Smooth muscle cell of the brain vasculature (primary cell): ENCODE measurements around the gene SH3PXD2A.
A peak's percentile ranks its signal among the peaks of the same experiment; 100 is the strongest.
"Not testable (repeated sequence)": the region's sequence is repeated elsewhere in the genome, so short reads cannot be mapped to it uniquely, and the experiment has no call there.

Experiments used
- DNase-seq: peaks from one replicate; pipeline ENCODE4 v3.0.0-alpha.2; 2012; ENCODE audit warnings: low read depth, low spot score

The SH3PXD2A gene

DNA sequence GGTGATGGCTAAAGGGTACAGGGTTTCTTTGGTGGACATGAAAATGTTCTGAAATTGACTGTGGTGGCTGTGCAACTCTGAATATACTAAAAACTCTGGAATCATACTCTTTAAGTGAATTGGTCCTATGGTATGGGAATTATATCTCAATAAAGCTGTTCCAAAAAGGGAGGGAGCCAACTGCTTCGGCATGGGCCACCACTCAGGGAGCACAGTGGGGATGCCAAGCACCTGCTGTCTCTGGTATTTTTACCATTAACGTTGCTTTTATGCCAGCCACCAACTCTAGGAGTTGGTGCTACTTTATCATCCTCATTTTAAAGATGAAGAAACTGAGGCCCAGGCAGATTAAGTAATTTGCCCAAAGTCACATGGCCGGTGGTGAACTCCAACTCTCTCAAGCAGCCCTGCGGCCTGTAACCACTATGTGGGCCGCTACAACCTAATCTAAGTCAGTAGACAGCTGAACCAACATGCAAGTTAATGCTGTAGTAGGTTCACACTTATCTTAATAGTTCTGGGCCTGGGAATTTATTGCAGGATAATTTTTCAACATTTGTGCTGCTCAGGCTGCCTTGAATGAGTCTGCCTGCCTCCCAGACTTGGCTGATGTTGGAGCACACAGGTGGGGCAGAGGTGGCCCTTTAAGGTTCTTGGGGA, 20.8 kb downstream of the SH3PXD2A start:
- no peak for DNase-seq

GRCh38 chr10:103833731-103834365, 21.5 kb downstream of the SH3PXD2A start:
- peak; percentile 59 for DNase-seq

GRCh38 chr10:103832806-103833205, 22.6 kb downstream of the SH3PXD2A start:
- DNase-seq: no peak

DNA sequence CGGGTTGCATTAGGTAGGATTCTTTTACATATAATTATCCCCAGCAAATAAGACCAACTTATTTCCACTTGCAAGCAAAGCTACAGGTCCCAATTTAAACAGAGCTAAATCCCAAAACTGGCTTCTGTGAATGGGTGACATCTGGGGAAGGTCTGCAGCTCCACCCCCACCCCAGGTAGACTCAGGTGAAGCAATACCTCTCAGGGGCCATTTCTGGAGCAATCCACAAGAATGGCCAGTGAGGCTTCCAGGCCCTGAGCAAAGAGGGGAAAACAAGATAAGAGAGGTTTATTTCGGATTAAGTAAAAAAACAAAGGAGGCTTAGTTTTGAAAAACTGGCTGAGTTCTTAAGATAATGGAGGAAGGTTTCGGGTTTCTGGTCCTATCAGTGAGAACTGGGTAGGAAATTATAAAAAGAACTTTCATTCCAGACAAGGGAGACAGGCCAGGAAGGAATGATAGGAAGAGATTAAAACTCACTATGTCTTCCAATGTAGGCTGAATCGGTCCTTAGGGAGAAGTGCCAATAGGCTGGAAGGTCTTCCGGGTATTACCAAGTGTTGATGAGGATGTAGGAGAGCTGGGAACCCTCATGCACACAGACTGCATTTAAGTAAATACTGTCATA, 25.4 kb downstream of the SH3PXD2A start:
- no peak for DNase-seq

DNA sequence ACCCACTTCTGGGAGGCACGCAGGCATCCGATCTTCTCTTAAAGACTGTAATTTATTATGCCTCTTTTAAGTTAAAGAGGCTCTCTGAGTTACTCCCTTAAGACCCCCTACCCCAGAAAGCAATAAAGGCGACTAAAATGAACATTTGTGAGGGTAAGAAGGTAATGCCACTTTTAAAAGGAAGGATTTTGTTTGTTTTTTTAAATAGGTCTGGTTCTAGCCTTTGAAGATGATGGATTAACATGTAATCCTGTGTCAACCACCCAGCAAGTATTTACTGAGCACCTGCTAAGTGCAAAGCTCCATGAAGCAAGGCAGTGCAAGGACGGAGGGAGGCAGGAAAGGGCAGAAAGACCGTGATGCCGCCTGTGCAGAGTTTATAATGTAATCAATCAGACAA, 26.1 kb downstream of the SH3PXD2A start:
- no peak for DNase-seq

- DNase-seq: peak; percentile 73
Measured at GRCh38 chr10:103828587-103829197, 26.7 kb downstream of the SH3PXD2A start.

GRCh38 chr10:103828107-103828506, 27.3 kb downstream of the SH3PXD2A start:
- DNase-seq: no peak

DNA sequence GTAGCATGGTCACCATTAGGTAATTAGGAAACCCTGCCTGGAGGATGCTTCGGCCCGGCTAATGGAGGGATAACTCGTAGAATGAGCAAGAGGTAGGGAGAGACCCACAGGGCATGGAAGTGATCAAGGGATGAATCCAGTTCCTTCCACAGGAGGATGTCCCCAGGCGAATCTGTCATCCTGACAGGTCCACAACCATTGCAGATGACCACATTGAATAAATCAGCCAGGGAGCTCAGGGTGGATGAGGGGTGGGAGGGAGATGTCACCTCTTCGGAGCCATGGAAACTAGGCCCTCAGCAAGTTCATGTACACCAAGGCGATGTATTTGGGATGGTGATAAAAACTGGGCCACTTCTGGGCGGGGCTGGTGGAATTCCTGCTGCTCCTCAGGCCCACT, 28.5 kb downstream of the SH3PXD2A start:
- DNase-seq: no peak

- DNase-seq: no peak
Measured at GRCh38 chr10:103824281-103824680, 31.1 kb downstream of the SH3PXD2A start.

GRCh38 chr10:103823706-103824272, 31.6 kb downstream of the SH3PXD2A start:
- DNase-seq: no peak

GRCh38 chr10:103822800-103823199, 32.6 kb downstream of the SH3PXD2A start:
- no peak for DNase-seq

DNA sequence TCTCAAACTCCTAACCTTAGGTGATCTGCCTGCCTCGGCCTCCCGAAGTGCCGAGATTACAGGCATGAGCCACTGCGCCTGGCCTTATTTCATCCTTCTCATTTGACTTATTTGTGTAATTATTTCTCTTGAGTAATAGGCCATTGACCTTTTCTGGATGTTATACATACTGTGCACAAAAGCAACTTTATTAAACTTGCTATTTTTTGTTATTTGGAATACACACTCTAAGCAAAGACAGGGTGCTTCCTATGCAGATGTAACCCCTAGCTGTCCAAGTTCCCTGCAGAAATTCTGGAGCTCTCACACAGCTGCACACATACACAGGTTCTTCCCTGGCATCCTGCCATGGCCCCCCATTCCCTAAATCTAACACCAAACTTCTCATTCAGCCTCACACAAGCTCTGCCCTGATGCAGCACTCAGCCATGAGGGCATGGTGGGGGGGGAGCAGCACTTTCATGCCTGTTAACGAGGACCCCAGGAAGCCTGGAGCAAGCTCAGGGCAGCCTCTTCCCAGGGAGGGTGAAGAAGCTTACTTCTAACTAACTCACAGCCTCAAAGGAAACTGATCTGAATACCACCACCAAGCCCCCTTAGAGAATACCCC, 33.2 kb downstream of the SH3PXD2A start:
- no peak for DNase-seq

DNA sequence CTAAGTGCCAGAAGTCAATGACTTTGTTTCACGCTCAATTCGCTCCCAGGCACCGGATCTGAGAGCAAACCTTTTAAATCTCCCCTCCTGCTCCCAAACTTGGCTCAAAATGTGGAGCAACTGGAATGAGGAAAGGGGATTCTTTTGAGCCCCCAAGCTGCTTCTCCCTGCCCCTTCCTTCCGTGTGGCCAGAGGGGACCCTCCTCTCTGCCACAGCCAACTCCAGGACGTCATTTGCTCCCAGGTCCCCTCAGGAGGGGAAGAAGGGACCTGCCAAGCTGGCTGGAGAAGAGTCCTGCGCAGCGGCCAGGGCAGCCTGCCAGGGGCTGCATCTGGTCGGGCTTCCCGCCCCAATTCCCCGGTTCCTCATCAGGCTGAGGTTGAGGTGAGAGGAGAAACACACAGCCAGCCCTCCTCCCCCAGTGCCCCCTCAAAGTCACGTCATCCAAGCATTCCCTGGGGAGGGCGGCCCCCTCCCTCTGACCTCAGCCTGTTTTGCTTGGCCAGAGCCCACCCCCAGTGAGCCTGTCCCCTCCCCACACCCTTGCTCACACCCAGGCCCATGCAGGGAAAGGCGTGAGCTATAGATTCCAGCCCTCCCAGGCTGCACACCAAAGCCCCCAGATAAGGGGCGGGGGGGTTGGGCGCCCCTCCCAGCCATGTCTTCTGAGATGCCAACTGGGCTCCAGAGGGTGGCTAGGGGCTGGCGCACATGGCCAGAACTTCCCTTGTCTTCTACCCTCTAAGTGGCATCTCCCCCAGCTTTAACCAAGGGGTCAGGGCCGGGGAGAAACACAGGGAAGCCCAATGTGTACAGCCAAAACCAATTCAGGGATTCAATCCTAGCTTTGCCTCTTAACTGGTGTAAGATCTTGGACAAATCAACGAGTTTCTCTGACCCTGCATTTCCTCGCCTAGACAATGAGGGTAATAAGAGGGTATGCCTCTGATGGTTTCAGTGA, 35.0 kb downstream of the SH3PXD2A start:
- DNase-seq: peak; percentile 62

GRCh38 chr10:103819493-103819892, 35.9 kb downstream of the SH3PXD2A start:
- no peak for DNase-seq

DNA sequence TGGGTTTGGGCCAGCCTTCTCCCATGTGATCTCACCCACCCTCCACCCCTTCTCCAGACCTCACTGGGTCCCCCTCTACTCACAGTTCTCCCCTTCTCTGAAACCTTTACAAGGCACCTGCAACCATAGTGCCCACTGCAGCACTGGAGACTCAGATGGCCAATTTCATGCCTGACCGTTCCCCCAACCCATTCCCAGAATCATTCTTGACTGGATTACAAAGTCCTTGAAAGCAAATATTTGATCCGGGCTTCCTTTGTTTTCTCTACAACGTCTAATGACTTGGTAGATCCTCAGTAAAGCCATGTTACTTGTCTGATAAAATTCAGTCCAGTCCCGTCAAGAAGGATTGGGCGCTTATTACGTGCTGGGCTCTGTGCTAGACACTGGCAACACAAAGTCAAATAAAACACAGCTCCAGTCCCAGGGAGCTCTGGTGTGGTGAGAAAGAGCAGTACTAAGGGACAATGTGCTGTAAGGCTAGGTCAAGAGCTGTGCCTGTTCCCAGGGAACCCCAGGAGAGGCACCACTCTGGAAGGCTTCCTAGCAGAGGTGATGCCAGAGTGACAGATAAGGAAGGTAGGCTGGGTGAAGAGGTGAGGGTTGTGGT, 36.5 kb downstream of the SH3PXD2A start:
- no peak for DNase-seq

GRCh38 chr10:103818105-103818504, 37.3 kb downstream of the SH3PXD2A start:
- no peak for DNase-seq

DNA sequence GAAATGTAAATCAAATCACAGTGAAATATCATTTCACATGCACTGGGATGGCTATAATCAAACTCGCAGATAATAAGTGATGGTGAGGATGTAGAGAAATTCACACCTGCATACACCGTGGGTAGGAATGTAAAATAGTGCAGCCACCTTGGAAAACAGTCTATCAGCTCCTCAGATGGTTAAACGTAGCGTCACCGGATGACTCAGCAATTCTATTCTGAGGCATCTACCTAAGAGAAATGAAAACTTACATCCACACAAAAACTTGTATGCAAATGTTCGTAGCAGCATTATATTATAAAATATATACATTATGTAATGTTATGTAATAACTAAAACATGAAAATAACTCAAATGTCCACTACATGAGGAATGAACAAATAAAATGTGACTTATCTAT, 38.9 kb downstream of the SH3PXD2A start:
- no peak for DNase-seq

- DNase-seq: no peak
Measured at GRCh38 chr10:103814626-103815370, 40.6 kb downstream of the SH3PXD2A start.

DNA sequence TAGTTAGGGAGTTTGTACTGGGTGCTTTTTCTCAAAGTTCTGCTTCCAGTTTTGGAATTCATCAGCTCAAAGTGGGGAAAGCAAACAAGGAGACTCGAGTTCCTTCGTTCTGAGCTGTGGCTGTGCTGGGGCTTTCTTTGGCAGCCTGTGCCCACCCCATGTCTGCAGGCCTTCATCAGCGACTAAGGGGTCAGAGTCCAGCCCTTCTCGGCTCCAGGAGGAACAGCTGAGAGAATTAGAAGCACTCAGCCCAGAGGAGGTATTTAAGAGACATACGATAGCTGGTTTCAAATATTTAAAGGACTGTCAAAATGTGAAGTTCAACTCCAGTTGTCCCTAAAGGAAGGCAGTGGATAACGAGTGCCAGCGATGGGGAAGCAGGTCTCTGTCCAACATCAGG, 41.3 kb downstream of the SH3PXD2A start:
- no peak for DNase-seq

GRCh38 chr10:103813312-103813711, 42.1 kb downstream of the SH3PXD2A start:
- DNase-seq: not testable (repeated sequence)
